HG03135 (cell line): ENCODE results near the gene PRIMPOL.
"Not testable (repeated sequence)": the region's sequence is repeated elsewhere in the genome, so short reads cannot be mapped to it uniquely, and the experiment has no call there.

Source experiments
- ATAC-seq: cut with Tn5 transposase; IDR thresholded peaks from one replicate; pipeline ENCODE4 v1.9.1; 2021; ENCODE audit warnings: mild to moderate bottlenecking, moderate library complexity; ENCODE audit not compliant: unreplicated experiment

Gene PRIMPOL

GRCh38 chr4:184705692-184706091 lies 56.2 kb downstream of the PRIMPOL start:
- ATAC-seq: no peak

DNA sequence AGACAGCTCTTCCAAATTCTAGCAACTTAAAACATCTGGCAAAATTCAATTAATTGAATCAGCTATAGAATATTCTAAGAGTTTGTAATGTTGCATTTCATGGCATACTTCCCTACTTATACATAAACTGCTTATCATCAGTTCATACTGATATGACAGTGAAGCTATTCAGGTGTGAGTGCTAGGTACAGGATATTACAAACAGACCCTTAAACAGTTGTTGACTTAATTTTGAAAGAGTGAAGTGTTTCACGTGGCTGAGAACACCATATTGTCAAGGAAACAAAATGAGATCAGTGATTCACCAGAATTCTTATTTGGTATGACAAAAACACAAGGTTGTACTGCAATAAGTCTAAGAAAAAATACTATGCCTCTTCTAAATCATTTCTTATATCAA lies 56.9 kb downstream of the PRIMPOL start:
- ATAC-seq: no peak

- no peak for ATAC-seq
Measured at GRCh38 chr4:184712322-184712721, 62.8 kb downstream of the PRIMPOL start.

DNA sequence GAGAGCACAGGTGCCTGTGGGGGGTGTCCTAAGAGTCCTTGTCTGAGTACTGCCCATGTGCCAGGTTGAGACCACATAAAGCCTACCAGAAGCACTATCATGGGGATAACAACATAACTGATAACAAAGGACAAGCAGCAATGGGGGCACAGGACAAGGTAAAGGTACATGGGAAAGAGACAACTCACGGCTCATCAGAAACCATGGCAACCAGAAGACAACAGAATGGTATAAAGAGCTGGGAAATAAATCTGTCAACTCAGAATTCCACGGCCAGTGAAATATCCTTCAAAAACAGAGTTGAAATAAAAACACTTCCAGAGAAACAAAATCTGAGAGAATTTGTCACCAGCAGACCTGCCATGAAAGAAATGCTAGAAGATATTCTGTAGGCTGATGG lies 64.3 kb downstream of the PRIMPOL start:
- no peak for ATAC-seq

DNA sequence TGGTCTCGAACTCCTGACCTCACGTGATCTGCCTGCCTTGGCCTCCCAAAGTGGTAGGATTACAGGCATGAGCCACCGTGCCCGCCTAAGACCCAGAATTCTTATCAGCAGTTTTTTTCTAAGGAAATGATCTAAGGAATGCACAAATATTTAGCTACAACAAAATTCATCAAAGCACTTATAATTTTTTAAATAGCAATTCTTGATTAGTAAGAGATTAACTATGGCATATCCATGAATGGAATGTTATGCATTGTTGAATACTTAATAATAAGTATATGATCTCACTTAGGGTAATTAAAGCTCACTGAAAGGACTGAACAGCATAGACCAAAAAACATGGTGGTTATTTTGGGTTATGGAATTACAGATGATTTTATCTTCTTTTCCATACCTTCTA lies 66.0 kb downstream of the PRIMPOL start:
- no peak for ATAC-seq

GRCh38 chr4:184719407-184719806 lies 69.9 kb downstream of the PRIMPOL start:
- no peak for ATAC-seq

DNA sequence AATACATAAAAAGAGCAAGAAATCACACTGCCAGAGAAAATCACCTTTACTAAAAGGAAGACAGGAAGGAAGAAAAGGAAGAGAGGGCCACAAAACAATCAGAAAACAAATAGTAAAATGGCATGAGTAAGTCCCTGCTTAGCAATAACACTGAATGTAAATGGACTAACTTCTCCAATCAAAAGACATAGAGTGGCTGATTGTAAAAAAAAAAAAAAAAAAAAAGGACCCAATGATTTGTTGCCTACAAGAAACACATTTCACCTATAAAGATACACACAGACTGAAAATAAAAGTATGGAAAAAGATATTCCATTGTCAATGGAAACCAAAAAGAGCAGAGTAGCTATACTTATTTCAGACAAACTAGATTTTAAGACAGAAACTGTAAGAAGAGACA lies 71.7 kb downstream of the PRIMPOL start:
- ATAC-seq: no peak

- ATAC-seq: no peak
Measured at GRCh38 chr4:184722798-184723197, 73.3 kb downstream of the PRIMPOL start.

GRCh38 chr4:184727430-184727829 lies 77.9 kb downstream of the PRIMPOL start:
- no peak for ATAC-seq

- ATAC-seq: no peak
Measured at GRCh38 chr4:184728858-184729257, 79.3 kb downstream of the PRIMPOL start.

DNA sequence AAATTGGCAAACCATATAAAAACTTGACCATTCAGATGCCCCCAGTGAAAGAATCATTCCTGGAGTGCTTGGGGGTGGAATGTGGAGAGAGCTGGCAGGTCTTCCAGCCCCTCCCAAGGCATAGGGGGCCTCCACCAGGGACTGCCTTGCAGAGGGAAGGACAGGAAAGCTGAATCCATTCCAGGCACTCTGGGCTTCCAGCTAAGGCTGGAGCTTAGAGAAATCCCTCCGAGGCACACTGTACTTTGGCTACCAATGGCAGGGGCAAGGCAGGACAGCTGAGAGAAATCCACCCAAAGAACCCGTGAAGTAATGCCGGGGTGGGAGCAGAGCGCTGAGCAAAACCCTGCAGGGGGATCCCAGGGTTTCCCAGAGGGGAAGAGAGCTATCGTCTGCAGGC lies 80.4 kb downstream of the PRIMPOL start:
- no peak for ATAC-seq

- no peak for ATAC-seq
Measured at GRCh38 chr4:184731056-184731455, 81.5 kb downstream of the PRIMPOL start.

- no peak for ATAC-seq
Measured at GRCh38 chr4:184732126-184732525, 82.6 kb downstream of the PRIMPOL start.

DNA sequence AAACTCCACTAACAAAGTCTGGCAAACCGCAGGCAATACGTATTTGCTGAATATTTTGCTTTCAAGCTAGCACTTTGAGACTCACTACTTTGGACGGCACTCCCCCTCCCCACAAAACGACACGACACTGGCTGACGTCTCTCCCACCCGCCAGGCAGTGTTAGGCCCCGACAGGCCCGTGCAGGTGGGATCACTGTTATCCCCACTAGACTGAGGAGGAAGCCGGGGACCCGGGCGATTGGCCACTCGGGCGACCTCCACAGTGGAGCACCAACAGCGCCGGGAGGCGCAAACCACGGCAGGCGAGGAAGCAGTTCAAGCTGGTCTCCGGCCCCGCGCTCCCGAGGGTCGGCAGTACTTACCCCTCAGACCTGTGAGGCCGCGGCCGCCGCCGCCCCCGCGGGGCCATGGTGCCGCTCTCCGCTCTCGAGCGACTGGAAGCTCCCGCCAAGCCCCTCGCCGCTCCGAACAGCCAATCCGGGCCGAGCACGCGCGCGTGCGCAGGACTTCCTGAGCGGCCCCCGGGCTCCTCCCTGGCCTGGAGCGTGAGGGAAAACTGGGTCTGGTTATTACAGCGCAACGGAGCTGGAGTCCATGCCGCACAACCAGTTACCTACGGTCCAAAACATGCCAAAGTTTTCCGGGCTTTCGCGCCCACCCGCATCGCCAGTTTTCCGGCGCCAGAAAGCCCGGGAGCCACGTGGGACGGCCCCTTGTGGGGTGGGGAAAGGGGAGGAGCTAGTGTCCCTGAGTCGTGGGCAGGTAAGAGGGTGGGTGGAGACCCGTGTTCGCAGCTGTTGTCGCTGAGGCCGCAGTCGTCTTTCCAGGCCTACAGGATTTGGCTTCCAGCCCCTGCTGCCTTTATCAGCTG lies 84.4 kb downstream of the PRIMPOL start, which contains the start of gene CENPU:
TSS of gene CENPU (minus strand) at position 443 of the 871 bp plus-strand sequence. CDS start at position 409, 34 bp downstream.
- ATAC-seq: peak; percentile 91

- ATAC-seq: no peak
Measured at GRCh38 chr4:184734758-184735157, 85.2 kb downstream of the PRIMPOL start.

DNA sequence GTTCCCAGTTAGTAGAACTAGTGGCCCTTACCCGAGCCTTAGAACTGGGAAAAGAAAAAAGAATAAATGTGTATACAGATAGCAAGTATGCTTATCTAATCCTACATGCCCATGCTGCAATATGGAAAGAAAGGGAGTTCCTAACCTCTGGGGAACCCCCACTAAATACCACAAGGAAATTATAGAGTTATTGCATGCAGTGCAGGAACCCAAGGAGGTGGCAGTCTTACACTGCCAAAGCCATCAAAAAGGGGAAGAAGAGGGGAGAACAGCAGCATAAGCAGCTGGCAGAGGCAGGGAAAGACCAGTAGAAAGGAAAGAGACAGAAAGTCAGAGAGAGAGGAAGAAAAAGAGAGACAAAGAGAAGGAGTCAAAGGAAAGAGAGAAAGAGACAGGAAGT lies 90.0 kb downstream of the PRIMPOL start:
- not testable (repeated sequence) for ATAC-seq

DNA sequence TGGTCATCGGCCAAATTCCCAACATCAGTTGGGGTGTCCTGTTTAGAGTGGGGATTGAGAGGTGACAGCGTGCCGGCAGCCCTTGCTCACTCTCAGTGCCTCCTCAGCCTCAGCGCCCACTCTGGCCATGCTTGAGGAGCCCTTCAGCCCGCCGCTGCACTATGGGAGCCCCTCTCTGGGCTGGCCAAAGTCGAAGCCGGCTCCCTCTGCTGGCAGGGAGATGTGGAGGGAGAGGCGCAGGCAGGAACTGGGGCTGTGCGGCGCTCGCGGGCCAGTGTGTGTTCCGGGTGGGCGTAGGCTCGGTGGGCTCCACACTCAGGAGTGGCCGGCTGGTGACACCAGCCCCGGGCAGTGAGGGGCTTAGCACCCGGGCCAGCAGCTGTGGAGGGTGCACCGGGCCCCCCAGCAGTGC lies 91.4 kb downstream of the PRIMPOL start:
- no peak for ATAC-seq

DNA sequence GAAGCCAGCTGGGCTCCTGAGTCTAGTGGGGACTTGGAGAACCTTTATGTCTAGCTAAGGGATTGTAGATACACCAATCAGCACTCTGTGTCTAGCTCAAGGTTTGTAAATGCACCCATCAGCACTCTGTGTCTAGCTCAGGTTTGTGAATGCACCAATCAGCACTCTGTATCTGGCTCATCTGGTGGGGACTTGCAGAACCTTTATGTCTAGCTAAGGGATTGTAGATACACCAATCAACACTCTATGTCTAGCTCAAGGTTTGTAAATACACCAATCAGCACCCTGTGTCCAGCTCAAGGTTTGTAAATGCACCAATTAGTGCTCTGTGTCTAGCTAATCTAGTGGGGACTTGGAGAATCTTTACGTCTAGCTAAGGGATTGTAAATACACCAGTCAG lies 92.1 kb downstream of the PRIMPOL start:
- not testable (repeated sequence) for ATAC-seq

DNA sequence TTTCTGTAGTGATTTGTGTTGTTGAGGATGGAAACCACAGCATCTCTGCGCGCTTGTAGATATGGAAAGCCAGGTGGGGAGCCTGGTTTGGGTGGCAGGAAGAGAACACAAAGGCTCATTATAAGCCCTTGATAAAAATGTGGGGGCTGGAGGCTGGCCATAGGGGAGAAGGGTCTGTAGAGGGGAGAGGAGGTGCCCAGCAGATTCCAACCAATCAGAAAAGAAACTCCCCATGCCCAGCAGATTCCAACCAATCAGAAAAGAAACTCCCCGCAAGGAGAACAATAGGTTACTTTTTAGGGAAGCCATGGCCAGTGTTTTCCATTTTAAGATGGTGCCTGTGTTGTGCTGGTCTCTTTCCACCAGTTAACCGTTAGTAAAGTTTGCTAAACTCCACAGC lies 94.1 kb downstream of the PRIMPOL start:
- no peak for ATAC-seq

- ATAC-seq: no peak
Measured at GRCh38 chr4:184744236-184744635, 94.7 kb downstream of the PRIMPOL start.
